HG03135 (cell line): ENCODE results near the gene FTCD.
"Not testable (repeated sequence)": the region's sequence is repeated elsewhere in the genome, so short reads cannot be mapped to it uniquely, and the experiment has no call there.

Experiments used
- ATAC-seq: cut with Tn5 transposase; IDR thresholded peaks from one replicate; pipeline ENCODE4 v1.9.1; 2021; ENCODE audit warnings: mild to moderate bottlenecking, moderate library complexity; ENCODE audit not compliant: unreplicated experiment

The FTCD gene

GRCh38 chr21:46171996-46172862, 16.9 kb upstream of the FTCD start:
- ATAC-seq: no peak

DNA sequence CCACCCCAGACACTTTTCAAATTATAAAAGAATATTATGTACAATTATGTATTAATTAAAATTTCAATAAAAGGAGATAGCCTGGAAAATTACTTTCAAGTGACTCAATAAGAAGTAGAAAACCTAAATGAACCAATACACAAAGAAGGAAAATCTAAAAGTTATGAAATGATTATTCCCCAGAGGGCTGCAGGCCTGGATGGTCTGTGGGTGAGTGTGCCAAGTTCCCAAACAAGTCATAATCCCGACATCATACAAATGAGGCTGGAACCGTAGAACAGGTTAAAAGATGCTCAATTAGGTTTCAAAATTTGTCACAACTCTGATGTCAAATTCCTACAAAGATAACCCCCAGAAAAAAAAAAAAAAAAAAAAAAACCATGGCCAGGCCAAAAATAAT, 16.2 kb upstream of the FTCD start:
- ATAC-seq: no peak

DNA sequence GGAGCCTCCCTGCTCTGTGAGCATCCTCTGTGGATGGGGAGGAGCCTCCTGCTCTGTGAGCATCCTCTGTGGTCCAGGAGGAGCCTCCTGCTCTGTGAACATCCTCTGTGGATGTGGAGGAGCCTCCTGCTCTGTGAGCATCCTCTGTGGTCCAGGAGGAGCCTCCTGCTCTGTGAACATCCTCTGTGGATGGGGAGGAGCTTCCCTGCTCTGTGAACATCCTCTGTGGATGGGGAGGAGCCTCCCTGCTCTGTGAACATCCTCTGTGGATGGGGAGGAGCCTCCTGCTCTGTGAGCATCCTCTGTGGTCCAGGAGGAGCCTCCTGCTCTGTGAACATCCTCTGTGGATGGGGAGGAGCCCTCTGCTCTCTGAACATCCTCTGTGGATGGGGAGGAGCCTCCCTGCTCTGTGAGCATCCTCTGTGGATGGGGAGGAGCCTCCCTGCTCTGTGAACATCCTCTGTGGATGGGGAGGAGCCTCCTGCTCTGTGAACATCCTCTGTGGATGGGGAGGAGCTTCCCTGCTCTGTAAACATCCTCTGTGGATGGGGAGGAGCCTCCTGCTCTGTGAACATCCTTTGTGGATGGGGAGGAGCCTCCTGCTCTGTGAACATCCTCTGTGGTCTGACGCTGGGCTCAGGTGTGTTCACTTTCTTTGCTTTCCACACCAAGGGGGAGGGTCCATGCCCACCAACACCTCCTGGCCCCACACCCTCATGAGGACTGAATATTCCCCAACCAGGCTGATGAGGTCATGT, 15.2 kb upstream of the FTCD start:
- not testable (repeated sequence) for ATAC-seq

GRCh38 chr21:46168659-46169386, 13.4 kb upstream of the FTCD start:
- ATAC-seq: no peak

GRCh38 chr21:46168238-46168637, 12.9 kb upstream of the FTCD start:
- no peak for ATAC-seq

GRCh38 chr21:46165098-46165497, 9.7 kb upstream of the FTCD start:
- ATAC-seq: no peak

DNA sequence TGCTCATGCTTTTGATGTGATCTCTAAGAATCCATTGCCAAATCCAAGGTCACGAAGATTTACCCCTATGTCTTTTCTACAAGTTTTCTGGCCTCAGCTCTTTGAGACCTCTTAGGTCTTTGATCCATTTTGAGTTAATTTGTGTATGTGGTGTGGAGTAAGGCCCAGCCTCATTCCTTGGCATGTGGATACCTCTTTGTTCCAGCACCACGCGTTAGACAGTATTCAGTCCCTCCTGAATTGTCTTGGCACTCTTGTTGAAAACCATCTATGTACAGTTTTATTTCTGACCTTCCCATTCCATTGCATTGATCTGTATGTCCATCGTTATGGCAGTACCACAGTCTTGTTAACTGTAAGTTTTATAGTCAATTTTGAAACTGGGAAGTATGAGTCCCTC, 8.0 kb upstream of the FTCD start:
- ATAC-seq: no peak

DNA sequence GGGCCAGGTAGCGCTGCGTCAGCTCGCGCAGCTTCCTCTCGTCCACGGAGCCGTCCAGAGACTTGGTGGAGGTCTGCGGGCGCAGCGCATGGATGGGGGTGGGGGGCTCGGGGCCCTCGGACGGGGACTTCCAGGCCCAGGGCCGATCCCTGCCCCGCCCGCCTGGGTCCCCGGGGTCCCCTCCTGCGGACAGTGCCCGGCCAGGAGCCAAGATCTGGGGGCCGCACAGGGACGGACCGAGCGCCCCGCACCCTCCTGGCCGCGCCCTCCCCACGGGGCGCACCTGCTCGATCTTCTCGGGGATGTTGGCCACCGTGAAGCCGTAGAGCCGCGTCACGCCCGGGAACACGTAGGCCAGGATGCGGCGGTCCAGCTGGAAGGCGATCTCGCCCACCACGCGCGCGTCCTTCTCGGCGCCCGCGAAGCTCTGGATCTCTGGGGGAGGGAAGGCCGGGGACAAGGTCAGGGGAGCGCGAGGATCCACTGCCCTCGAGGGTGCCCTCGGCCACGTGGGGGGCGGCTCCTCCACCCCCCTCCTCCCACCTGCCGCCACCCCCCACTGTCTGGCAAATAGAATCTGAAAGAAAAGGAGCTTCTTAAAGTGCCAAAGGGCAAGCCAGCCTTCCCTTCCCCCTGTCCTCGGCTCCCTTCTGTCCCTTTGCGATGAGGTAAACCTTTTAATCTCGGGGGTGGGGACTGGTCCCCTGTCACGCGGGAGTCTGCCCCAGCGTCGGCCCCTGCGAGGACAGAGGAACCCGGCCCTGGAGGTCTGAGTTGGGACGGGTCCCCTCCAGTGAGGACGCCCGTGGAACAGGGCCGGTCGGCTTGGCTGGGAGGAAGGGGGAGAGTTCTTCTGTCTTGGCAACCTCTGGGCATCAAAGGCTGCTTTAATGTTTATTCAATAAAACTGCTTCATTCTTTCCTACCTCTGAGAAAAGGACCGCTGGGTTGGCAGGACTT, 6.5 kb upstream of the FTCD start:
- no peak for ATAC-seq

DNA sequence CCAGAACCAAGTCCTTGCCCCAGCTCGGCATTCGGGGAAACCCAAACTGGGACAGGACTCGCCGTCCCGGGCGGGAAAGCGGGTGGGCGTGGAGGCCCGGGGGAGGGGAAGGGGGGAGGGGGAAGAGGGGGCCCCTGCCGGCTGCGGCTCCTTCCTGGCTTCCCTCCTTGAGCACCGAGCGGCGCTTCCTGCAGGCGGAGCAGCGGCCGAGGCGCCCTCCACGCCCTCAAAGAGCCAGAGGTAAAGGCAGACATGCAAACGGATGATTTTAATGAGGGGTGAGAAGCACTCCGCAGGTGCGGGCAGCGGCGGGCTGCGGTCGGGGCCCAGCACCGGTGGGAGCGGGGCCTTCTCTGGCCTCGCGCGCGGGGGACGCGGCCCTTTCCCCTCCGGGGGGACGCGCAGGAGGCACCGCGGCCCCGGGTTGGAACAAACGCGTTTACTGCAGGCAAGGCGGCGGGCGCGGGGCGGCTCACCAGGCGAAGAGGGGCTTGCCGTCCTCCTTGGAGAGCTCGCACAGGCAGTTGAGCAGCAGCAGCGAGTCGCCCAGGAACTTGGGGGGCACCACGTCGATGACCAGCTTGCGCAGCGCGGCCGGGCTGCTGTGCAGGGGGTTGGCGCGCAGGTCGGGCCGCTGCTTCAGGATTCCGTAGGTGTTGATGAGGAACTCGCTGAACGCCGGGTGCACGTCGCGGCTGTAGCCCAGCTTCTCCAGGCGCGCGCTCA, 5.7 kb upstream of the FTCD start:
- ATAC-seq: no peak

- ATAC-seq: no peak
Measured at GRCh38 chr21:46160657-46160906, 5.2 kb upstream of the FTCD start.

GRCh38 chr21:46159841-46160656, 4.7 kb upstream of the FTCD start:
- ATAC-seq: no peak

GRCh38 chr21:46159390-46159789, 4.0 kb upstream of the FTCD start:
- ATAC-seq: no peak

GRCh38 chr21:46158666-46159300, 3.4 kb upstream of the FTCD start:
- ATAC-seq: no peak

DNA sequence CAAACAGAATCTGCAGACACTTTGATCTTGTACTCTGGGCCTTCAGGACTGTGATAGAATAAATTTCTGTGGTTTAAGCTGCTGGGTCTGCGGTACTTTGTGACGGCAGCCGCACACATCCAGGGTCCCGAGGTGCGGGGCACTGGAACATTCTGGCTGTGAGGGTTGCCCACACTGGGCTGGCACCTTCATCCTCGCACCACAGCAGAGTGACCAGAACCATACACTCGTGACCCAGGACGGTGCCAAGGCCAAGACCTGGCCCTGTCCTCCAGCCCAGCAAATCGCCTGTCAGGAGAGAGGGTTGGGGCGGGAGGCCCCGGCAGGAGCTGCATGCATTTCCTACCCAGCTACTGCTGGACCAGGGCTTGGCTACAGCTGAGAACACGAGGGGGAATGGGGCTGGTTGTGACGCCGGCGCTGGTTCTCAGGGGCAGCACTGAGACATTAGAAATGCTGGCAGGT, 2.6 kb upstream of the FTCD start:
- no peak for ATAC-seq

- ATAC-seq: no peak
Measured at GRCh38 chr21:46157396-46157986, 2.1 kb upstream of the FTCD start.

DNA sequence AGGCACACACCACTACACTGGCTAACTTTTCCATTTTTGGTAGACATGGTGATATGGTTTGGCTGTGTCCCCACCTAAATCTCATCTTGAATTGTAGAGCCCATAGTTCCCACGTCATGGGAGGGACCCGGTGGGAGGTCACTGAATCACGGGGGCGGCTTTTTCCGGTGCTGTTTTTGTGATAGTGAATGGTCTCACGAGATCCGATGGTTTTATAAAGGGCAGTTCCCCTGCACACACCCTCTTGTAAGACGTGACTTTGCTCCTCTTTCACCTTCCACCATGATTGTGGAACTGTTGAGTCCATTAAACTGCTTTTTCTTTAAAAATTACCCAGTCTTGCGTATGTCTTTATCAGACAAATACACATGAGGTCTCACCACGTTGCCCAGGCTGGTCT, 1.3 kb upstream of the FTCD start:
- ATAC-seq: no peak

DNA sequence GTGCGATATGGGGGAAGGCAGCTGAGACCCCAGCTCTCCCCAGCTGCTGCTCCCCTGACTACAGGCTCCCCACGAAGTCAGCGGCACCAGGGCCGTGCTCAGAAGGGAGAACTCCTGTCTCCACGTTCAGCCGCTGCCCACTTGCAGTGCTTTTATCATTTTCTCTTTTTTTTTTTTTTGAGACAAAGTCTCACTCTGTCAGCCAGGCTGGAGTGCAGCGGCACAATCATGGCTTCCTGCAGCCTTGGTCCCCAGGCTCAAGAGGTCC, 933 bp upstream of the FTCD start:
- no peak for ATAC-seq

GRCh38 chr21:46154955-46155513, 345 bp downstream of the FTCD start:
- no peak for ATAC-seq
